GM20000 (cell line): ENCODE measurements around the gene TBC1D4.

Experiments used
- DNase-seq: peaks from one replicate; pipeline ENCODE4 v3.0.0; 2012; ENCODE audit warnings: low spot score
- CTCF ChIP-seq: IDR thresholded peaks from 2 replicates; pipeline ENCODE4 v1.5.1; 2012; ENCODE audit warnings: mild to moderate bottlenecking, control low read depth; ENCODE audit errors: extremely low read depth, missing control alignments

Gene TBC1D4

DNA sequence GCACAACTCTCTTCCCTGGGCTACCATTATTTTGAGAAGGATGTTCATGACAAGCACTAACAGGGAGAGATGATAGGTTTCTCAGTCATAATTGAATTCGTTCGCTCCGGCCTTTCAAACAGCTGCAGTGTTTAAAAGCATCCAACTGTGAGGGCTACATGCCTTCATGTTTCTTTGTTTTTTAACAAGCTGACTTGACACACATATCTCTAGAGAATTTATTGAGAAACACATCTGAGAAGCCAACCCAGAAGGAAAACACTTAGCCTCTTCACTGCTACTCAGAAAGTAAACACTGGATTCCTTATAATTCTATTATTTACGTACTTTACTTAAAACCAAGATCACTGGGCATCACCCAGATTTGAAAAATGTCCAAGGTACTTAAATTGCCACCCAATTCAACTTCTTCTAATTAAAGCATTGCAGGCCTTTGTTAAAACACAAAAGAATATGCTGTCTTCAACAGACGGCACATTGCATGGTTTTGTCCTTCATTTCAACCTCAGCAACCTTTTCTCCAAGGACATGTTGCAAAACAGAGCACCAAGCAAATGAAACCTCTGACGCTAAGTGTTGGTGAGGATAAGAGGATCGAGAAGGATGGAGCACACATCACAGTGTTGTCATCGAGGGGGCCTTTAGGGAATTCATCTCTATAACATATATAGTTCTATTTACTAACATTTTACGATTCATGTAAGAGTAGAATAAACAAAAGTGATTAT, 75.8 kb downstream of the TBC1D4 start:
- TF ChIP-seq CTCF = no peak

DNA sequence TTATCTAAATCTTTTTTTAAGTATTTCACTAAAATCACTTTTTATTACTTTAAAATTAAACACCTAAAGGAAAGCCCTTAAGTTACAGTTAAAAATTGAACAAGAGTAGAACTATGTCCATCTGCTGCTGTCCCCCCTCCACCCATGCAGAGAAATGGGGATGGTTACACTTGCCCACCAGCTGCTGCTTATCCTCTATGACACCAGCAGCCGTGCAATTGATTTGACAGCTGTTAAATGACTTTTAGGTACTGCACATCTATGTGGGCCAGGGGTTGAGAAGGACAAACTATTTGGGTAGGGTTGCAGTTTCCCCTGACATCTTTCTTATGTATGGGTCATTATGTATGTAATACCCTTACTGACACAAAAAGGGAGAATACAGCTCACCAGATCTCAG, 77.2 kb downstream of the TBC1D4 start:
- DNase-seq = no peak
- no peak for TF ChIP-seq CTCF

More for the DNA sequence above, 75.8 kb downstream of the TBC1D4 start:
- DNase-seq = no peak

GRCh38 chr13:75402787-75403186, 79.2 kb downstream of the TBC1D4 start:
- no peak for TF ChIP-seq CTCF
- no peak for DNase-seq

DNA sequence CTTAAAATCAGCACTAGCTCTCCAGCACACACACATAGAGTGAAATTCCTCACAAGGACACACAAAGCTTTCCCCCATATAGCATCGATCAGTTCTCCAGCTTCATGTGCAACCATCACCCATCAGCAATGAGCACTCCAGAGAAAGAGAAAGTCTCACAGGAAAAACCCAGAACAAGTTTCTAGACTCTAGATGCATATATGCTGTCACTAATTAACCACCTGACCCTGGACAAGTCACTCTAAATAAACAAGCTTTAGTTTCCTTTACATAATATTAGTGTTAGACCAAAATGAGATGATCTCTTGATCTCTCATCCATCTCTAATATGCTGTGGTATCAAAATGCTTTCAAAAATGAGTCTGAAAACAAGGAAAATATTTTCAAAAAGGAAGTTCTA, 81.2 kb downstream of the TBC1D4 start:
- no peak for TF ChIP-seq CTCF
- DNase-seq = no peak

- no peak for DNase-seq
- no peak for TF ChIP-seq CTCF
These were observed 82.1 kb downstream of the TBC1D4 start for GRCh38 chr13:75399879-75400217.

- TF ChIP-seq CTCF = no peak
These were observed 82.6 kb downstream of the TBC1D4 start for GRCh38 chr13:75399168-75399878.

GRCh38 chr13:75398072-75398471, 83.9 kb downstream of the TBC1D4 start:
- TF ChIP-seq CTCF = no peak
- DNase-seq = no peak

More at GRCh38 chr13:75399168-75399878, 82.6 kb downstream of the TBC1D4 start:
- DNase-seq = no peak
